Measurements from ENCODE around the gene H19.

H19 gene

DNA sequence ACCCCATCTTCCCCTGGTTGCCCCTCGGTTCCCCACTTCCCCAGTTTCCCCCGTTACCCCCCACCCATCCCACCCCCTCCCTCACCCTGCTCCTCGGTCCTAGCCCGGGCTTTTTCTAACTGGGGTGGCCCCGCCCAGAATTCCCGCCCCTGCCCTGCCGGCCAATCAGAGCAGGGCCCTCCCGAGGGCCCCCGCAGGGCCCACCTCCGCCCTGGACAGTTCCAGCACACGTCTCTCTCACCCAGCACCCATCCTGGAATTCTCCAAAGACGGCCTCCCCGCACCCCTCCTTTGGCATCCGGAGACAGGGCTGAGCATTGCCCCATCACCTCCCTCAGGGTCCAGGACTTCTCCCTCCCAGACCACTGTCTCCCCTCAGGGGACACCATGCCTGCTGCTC, at the start of gene H19:
H19 (minus strand) TSS at position 88 of the 400 bp plus-strand sequence.
- DNase-seq = no peak

DNA sequence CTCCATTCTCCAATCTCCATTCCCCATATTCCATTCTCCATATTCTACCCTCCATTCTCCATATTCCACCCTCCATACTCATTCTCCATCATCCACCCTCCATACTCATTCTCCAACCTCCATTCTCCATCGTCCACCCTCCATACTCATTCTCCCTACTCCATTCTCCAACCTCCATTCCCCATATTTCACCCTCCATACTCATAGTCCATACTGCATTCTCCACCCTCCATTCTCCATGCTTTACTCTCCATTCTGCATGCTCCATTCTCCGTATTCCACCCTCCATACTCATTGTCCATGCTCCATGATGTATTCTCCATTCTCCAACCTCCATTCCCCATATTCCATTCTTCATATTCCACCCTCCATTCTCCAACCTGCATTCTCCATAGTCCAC, 44.3 kb upstream of the H19 start:
- DNase-seq = no peak

DNA sequence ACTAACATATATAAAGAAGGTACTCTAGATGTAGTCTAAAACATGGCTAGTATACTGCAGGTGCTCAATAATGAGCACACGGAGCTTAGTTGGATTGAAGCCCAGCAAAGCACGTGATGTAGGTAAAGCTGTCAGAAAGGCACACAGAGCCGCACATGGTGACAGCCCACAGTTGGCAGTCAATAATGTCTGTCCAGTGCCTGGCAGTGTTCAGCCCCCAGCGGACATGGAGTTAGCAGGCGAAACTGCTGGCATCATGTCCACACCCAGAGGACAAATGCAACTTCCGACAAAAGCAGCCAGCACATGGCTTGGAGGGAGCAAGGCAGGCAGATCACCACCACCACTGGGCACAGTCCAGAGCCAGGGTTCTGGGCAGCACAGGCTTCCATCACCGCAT, 43.5 kb upstream of the H19 start:
- DNase-seq = no peak

DNA sequence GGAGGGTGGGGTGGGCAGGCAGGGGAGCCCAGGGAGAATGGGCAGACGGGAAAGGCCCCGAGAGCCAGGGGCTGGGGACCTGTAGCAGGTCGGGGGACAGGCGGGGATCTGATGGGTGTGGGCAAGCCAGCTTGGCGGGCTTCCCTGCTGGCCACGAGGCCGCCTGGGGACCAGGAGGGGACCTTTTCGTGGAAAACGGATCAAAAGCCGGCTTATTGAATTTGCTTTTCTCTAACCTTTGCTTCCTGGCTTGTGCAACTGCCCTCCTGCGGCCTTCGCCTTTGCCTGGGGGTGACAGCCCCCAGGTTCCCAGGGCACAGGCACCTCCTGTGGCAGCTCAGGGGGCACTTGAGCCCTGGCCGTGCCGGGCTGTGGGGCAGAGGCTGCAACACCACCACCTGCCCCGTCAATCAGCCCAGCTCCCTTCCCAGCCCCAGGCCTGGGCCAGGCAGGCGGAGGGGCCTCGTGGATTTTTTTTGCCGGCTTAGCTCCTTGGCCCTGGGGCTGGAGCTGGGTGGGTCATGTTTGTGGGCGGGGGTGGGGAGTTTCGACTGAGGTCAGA, 41.6 kb upstream of the H19 start:
- no peak for DNase-seq

DNA sequence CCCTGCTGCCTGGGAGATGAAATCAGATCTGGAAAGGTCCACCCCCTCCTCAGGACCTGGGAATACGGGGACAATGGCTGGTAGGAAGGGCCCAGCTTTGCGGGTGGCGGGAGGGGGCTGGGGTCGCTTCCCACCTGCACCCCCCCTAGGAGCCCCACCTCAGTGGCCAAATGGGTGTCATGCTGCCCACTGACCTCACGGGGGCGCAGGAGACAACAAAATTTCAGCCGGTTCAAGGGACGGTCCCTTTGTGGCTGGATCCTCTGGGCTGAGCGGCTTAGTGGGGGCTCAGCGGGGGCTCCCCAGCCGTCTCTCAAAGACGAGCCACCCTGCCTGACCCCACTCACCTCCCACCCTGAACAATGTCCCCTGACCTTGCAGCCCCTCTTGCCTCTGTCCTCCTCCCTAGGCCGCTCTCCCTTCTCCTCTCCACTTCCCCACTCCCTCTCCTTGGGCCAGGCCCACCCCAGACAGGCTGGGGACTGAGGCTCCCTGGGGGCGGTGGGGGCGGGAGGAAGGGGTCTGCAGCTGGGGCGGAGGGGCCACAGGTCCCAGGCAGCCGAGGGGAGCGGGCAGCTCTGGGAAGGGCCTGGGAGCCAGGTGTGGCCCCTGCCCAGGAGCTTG, 39.3 kb upstream of the H19 start:
- no peak for DNase-seq

DNA sequence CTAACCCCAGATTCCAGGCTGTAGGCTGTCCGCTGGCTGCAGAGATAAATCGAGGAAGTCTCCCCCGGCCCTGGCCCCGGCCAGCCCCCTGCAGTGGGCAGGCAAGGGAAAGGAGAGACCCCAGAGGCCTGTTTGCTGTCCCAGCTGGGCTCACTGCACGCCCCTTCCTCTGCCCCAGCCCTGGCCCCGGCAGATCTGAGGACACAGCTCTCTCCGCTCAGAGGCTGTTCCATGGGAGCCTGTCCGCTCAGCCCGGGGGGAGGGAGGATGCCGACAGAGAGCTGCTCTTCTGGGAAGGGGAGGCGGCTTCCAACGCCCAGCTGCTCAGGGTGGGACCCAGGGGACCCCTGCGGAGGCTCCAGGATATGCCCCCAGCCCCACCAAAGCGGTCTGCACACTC, 37.7 kb upstream of the H19 start:
- no peak for DNase-seq

DNA sequence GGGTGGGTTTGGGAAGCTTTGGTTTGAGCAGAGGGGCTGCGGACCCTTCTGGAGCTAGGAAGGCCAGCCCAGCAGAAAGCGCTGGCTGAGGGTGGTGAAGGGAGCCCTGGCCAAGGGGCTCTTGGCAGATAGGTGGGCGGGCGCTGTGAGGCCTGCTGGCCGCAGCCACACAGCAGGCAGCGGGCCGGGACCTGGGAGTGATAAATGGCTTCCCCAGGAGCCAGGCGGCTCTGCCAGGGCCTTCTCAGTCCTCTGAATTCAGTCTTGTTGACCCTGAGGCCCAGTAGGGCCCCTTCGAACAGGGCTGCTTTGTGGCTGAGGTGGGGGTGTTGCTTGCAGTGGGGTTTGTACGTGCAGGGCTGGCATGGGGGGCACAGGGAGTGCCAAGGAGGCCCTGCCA, 33.4 kb upstream of the H19 start:
- no peak for DNase-seq

DNA sequence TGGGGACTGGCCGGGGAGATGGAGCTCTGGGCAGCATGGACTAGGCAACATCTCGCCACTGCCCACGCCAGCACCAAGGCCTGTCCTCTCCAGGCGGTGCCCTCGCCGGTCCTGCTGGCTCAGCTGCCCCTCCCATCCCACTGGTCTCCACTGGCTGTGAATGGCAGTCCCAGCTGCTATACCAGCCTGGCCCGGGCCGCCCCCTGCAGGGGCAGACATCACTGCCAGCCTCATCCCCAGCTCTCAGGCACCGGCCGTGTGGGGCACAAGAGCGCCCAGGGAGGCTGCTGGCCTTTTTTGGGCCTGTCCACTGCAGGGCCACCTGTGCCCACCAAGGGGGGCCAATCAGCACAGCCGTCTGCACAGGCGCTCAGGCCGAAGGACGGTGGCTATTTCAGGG, 30.1 kb upstream of the H19 start:
- no peak for DNase-seq

DNA sequence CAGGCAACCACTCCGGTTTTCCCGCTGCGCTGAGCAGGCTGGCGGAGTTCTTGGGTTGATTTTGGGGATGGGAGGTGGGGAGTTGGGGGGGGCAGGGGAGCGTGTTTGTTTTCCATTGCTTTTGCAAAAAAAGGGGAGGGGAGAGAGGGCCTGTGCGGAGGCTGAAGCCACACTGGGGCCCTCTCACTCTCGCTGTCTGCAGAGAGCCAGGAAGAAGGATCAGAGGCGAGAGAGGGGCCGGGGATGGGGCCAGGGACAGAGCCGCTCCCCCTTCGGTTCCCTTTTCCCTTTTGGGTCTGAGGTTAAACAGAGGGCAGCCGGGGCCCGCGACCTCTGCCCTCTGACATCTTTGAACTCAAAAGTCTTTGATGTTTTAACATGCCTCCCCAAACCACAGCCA, 17.4 kb upstream of the H19 start:
- DNase-seq = no peak

DNA sequence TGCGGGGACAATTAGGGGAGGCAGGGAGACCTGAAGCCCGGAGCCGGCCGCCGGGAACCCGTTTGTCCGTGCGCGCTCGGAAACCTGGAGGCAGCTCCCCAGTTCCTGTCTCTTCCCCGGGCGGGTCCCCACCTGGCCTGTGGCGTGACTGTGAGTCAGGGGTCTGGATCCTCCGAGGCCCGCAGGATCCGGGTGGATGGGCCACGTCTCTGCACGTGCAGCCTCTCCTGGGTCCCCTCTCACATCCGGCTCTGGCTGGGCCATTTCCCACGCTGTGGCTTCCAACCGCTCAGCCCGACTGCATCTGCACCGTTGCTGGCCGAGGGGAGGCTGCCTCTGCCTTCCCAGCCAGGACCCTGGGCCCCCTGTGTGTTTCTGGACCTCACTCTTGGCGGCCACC, 14.8 kb upstream of the H19 start:
- DNase-seq = no peak

DNA sequence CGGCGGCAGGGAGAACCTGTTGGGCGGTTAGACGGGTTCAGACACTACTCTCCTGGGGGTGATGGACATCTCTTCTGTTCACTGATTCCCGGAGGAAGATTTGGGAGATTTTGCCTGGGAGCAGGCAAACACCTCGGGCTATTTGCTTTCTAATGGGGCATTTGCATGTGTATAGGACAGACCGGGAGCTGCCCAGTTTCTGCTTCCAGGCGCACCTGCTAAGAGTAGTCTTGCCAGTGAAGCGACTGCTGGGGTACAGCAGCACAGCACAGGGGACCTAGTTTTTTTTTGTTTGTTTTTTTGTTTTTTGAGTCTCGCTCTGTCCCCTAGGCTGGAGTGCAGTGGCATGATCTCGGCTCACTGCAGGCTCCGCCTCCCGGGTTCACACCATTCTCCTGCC, 6.8 kb upstream of the H19 start:
- no peak for DNase-seq

DNA sequence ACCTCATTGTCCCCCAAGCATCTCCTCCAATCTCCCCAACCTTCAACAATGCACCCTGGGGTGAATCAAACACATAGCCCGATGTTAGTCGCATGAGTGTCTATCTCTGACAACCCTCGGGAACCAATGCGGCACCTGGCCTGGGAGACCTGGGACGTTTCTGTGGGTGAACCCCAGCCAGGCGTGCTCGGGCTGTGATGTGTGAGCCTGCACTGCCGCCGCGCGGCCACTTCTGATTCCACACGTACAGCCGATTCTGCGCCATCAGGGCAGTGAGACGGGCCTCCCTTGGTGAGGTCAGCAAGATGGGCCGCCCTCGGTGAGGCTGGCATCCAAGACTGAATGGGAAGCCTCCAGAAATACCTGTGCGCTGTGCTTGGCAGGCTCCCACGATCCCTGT, 5.2 kb upstream of the H19 start:
- no peak for DNase-seq

DNA sequence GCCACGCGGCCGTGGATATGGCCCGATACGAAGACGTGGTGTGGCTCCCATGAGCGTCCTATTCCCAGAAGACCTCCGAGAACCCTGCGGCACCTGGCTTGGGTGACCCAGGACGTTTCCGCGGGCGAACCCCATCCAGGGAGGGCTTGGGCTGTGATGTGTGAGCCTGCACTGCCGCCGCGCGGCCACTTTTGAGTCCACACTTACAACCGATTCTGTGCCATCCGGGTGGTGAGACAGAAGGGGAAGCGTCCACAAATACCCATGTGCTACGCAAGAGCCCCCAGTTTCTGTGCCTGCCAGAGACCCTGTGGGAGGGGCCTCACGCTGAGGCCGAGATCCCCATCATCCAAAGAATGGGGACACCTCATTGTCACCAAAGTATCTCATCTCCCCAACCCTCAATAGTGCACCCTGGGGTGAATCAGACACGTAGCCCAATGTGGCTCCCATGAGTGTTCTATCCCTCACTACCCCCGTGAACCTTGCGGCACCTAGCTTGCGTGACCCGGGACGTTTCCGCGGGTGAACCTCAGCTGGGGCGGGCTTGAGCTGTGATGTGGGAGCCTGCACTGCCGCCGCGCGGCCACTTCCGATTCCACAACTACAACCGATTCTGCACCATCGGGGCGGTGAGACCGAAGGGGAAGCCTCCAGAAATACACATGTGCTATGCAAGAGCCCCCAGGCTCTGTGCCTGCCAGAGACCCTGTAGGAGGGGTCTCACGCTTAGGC, 4.6 kb upstream of the H19 start:
- no peak for DNase-seq

DNA sequence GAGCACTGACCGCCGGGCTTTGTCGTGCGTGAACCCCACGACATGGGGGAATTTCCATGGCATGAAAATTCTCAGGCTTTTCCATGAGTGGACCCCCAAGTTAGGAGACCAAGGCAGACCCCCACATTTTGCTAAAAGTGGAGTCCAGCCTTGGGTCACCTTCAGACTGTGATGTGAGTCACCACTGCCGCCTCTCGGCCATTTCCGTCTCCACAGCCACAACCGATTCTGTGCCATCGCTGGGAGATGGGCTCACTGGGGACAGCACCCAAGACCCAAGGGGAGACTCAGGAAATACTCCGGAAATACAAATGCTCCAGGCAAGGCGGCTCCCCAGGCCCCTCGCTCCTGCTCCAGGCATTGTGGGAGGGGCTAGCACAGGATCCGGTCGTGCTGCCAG, 1.2 kb upstream of the H19 start:
- DNase-seq = no peak

DNA sequence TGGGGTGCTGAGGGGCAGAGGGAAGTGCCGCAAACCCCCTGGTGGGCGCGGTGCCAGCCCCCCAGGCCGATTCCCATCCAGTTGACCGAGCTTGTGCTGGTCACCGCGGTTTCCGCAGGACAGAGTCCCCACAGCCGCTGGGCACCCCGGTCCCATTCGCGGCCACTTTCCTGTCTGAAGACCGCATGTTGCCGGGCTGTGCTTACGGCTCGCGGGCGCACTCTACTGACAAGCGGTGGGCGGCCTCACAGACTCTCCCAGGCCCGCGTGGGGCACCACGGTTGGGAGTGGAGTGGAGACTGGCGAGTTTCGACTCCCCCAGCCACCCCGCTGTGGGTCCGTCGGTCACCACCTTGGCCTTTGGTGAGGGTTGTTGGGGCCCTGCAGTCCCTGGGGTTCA, 648 bp upstream of the H19 start:
- no peak for DNase-seq

DNA sequence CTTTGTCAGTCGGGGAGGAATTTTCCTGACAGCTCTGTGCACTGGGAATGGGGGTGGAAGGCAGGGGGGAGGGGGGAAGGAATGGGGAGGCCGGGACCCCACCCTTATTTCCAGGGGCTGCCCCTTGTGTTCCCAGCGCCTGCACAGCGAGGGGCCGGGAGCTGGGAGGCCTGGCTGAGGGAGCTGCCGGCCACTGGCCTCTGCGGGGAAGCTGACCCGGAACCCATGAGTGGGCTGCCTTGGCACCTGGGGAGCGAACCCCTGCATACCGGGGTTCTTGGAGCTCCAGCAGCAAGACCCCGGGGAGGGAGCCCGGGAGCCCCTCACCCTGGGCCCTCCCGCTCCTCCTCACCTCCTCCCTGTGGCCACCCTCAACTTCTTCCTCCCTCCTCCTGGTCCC, 3.5 kb downstream of the H19 start:
- no peak for DNase-seq

DNA sequence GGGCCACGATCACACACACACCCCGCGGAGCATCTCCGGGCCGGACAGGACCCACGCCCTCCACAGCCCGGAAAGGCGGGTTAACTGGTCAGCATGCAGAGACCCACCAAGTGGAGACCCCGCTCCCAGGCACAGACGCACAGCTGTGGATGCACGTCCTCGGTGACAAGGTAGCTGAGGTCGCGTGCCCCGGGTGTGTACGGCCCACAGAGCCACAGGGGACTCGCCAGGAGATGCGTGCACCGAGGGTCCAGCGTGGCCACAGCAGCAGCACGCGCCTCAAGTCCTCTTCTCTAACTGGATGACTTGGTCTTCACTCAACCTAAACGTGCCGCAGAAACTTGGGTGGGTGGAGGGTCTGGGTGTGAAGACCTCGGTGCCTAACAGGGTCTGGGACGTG, 5.5 kb downstream of the H19 start:
- no peak for DNase-seq

DNA sequence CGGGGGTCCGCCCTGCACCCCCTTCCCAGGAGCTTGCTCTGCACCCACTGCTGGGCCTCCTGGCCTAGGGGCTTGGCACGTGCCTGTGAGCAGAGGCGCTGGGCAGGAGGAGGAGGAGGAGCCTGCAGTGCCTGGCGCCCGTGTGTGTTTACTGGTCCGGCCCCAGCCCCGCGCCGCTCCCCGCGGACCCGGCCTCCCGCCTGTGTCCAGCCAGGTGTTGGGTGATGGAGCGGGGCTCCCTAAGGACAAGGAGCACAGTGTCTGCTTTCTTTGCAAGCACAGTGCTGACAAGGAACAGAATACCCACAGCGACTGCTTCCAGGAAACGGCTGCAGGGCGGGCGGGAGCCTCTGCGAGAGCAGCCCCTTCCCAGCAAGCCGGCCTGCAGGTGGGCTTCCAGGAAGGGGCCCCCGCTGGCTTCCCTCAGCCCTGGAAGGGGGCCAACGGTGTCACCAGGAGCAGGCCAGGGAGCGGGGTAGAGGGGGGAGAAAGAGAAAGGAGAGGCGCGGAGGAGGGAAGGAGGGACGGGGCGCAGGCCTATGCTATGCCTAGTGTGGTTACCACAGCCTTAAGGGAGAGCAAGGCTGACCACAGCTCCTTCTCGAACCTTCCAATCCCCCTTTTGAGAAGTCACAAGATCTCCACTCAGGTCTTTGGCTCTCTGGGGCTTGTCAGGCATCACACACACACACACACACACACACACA, 6.6 kb downstream of the H19 start:
- DNase-seq = no peak

DNA sequence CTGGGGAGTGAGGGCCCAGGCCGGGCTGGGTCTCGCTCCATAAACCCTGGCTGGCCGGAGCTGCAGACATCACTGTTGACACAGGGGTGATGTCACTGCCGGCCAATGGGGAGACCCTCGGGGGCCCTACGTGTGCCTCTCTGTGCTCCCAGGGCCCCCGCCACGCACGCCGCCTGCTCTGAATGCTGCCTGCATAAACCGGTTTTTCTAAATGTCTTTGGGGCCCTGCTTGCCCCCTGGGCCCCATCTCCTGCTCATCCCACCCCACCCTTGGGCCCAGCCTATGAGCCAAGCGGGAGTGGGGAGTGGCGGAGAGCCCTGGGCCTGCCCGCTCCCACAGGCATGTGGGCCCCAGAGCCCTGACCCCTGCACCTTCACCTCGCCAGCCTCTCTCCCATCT, 7.7 kb downstream of the H19 start:
- DNase-seq = no peak

DNA sequence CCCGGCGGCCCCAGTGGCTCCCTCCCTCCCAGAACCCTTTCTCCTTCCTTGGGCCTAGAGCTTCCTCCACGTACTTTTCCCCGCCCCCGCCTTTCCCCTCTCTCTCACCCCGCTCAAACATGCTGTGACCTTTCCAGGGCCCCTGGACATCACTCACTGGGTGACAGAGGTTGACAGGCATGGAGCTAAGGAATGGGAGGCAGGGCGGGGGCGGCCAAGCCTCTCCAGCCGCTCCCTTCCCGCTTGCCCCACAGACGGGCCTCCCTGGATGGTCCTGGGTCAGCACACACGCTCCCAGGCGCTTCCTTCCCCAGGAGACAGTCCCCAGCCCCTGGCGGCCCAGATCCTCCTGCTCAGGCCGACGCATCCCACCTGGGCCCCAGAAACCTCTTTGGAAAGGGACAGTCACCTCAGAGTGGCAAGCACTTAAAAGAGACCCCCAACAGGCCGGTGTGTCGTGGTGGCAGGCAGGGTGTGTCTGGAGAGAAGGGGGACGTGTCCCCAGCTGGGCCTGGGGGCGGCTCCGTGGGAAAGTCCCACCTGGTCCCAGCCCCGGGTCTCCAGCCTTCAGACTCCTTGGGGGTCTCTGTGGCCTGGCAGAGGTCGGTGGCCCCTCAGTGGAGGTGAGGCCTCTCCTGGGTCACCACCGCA, 8.8 kb downstream of the H19 start:
- DNase-seq = no peak

DNA sequence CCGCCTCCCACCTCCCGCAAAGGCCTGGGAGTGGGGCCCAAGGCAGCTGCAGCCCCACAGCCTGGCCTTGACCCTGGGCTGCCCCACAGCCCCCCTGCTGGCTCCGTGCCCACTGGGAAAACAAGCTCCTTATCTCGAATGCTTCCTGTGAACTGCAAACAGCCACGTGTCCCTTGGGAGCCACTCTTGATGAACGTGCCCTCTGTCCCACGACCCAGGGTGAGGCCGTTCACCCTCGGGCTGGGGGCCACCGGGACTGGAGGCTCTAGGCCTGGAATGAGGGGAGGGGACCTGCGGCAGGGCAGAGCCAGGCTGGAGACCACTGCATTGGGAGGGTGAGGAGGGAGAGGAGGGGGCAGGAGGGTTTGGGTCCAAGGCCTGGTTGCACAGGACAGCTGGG, 9.5 kb downstream of the H19 start:
- DNase-seq = no peak

DNA sequence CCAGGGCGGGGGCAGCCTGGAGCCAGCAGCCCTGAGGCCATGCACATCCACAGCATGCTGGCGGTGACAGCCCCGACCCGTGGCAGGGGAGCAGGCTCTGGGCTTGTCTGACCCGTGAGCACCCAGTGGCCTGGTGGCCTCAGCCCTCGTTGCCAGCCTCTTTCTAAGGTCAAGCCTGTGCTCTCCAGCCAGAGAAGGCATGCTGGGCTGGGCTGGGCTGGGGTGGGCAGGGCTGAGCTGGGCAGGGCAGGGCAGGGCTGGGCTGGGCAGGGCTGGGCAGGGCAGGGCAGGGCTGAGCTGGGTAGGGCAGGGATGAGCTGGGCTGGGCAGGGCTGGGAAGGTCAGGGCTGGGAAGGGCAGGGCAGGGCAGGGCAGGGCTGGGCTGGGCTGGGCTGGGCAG, 10.6 kb downstream of the H19 start:
- no peak for DNase-seq

DNA sequence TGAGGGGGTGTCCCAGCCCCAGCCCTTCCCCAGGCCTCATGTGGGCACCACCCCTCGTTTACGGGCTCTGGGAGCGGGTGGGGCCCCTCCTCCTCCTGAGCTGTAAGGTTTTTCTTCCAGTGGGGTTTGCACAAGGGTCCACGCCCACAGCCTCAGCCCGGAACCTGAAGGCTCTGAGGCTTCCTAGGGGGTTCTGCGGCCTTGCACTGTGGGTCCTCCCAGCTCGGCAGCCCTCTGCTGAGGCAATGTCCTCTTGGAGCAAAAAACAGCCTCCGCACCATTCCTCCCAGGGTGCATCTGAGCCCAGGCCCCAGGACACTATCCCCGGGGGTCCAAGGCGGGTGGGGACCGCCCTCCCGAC, 14.1 kb downstream of the H19 start:
- no peak for DNase-seq
